Upper lobe of left lung (tissue), 6 donors: Measurements from ENCODE around the gene R3HDM2. TPM values are rescaled to one million over a fixed set of nuclear protein-coding genes. Genes with fewer than 3 reads are reported as not detected.

Experiments used
- ATAC-seq, 2 donors: fragments of 200-7000 bp; cut with Tn5 transposase; one replicate each; pipeline ENCODE4 v1.9.1; 2022; ENCODE audit warnings: mild to moderate bottlenecking in 2 of 2, moderate library complexity in 2 of 2; ENCODE audit not compliant: low FRiP score in 2 of 2
- DNase-seq, 2 donors: peaks; one replicate each; pipeline ENCODE4 v3.0.0-alpha.2; 2019 to 2020
- H3K27ac ChIP-seq, 4 donors: fragments of 200-600 bp; sonication (generic); one replicate each; pipeline ENCODE4 v1.5.1; 2016 to 2019
- H3K27me3 ChIP-seq, 4 donors: fragments of 200-600 bp; sonication (generic); one replicate each; pipeline ENCODE4 v1.5.1; 2017 to 2019
- H3K36me3 ChIP-seq, 4 donors: fragments of 200-600 bp; sonication (generic); one replicate each; pipeline ENCODE4 v1.5.1; 2016 to 2019
- H3K4me1 ChIP-seq, 4 donors: fragments of 200-600 bp; sonication (generic); one replicate each; pipeline ENCODE4 v1.5.1; 2018 to 2019
- H3K4me3 ChIP-seq, 4 donors: fragments of 200-600 bp; sonication (generic); one replicate each; pipeline ENCODE4 v1.5.1; 2017 to 2019; ENCODE audit warnings: mild to moderate bottlenecking in 2 of 4, moderate library complexity in 1 of 4
- H3K9me3 ChIP-seq, 4 donors: fragments of 200-600 bp; sonication (generic); one replicate each; pipeline ENCODE4 v1.5.1; 2018 to 2019
- CTCF ChIP-seq, 6 experiments: fragments of 450-650 bp in 4 of 6; fragments of 200-600 bp in 2 of 6; sonication (generic) in 2 of 6; IDR thresholded peaks; one replicate each; pipeline ENCODE4 v1.5.1; 2016 to 2019; ENCODE audit warnings: antibody characterized with exemption in 6 of 6
- EP300 ChIP-seq, 4 donors: sonication (generic); formaldehyde crosslinking; IDR thresholded peaks; one replicate each; pipeline ENCODE4 v1.5.1; 2017; ENCODE audit warnings: antibody characterized with exemption in 4 of 4, control low read depth in 2 of 4
- POLR2A ChIP-seq, 4 donors: fragments of 450-650 bp; IDR thresholded peaks; one replicate each; pipeline ENCODE4 v1.5.1; 2016 to 2017; ENCODE audit warnings: antibody characterized with exemption in 4 of 4, mild to moderate bottlenecking in 2 of 4
- POLR2AphosphoS5 ChIP-seq, 2 donors: sonication (generic); formaldehyde crosslinking; IDR thresholded peaks; one replicate each; pipeline ENCODE4 v1.5.1; 2017; ENCODE audit warnings: antibody characterized with exemption in 2 of 2
- WGBS, 2 donors: methylation state at CpG; one replicate each; pipeline ENCODE4 v1.1.5; 2017 to 2018; 5-methylcytosine and 5-hydroxymethylcytosine counted together
- total RNA-seq, 6 donors: library from RNA; depleted of rRNA in 4 of 6; stranded (reverse); fragments of >200 nt in 4 of 6; gene quantifications; one replicate each; pipeline versions ENCODE4 v1.1.0 to v1.2.1, GENCODE V29; 2016 to 2021
- donor health status: DM: no; HTN: no; CAD: no; lungs with moderate emphysema.
- donor health status: DM: no; HTN: yes; CAD: no; lungs with severe emphysema.

Gene R3HDM2
- total RNA-seq, 6 donors from 2014 or later = 39.2 to 94.3 (median 59.2) TPM

DNA sequence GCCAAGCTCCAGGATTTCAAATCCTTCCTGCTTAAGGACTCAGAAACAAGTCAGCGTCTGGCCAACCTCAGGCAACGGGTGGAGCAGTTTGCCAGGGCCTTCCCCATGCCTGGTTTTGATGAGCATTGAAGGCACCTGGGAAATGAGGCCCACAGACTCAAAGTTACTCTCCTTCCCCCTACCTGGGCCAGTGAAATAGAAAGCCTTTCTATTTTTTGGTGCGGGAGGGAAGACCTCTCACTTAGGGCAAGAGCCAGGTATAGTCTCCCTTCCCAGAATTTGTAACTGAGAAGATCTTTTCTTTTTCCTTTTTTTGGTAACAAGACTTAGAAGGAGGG lies 196.6 kb downstream of the R3HDM2 start:
- 79 to 80% methylated on average over 3 of the region's 3 CpGs for WGBS, 2 donors
- ATAC-seq (no peak), DNase-seq (no peak)
- peaks cover 0 to 40% (median 36%) of the 10 kb centered on the region in 4 donors for H3K36me3 ChIP-seq
- peaks cover 0 to 16% (median 14%) of the 10 kb centered on the region in 4 donors for H3K27me3 ChIP-seq
- H3K4me1 ChIP-seq = peaks cover 27 to 43% (median 35%) of the 10 kb centered on the region in 4 donors
- H3K4me3 ChIP-seq = no peak overlapping the region
- TF ChIP-seq POLR2AphosphoS5 (IDR thresholded peaks at IDR 0.05) (no peak), POLR2A (IDR thresholded peaks at IDR 0.05) (no peak), EP300 (IDR thresholded peaks at IDR 0.05) (no peak), CTCF (IDR thresholded peaks at IDR 0.05) (no peak)
- H3K27ac ChIP-seq = peak overlapping the region in 1 of 4 donors; percentile 55
- no peaks in the 10 kb centered on the region for H3K9me3 ChIP-seq

- Histone ChIP-seq H3K27me3 (peaks cover 0 to 15% (median 11%) of the 10 kb centered on the region in 4 donors), H3K4me3 (no peak overlapping the region), H3K4me1 (peaks cover 26 to 43% (median 35%) of the 10 kb centered on the region in 4 donors), H3K27ac (peak overlapping the region in 1 of 4 donors; percentile 55), H3K36me3 (peaks cover 0 to 40% (median 36%) of the 10 kb centered on the region in 4 donors), H3K9me3 (no peaks in the 10 kb centered on the region)
- DNase-seq (no peak), ATAC-seq (no peak)
- no peak for TF ChIP-seq POLR2A (IDR thresholded peaks at IDR 0.05)
- no peak for TF ChIP-seq EP300 (IDR thresholded peaks at IDR 0.05)
- TF ChIP-seq POLR2AphosphoS5 (IDR thresholded peaks at IDR 0.05) = no peak
- TF ChIP-seq CTCF (IDR thresholded peaks at IDR 0.05) = no peak
- 87 to 94% methylated on average over 9 to 15 of the region's 15 CpGs for WGBS, 2 donors
Measured at GRCh38 chr12:57233357-57234232, 197.2 kb downstream of the R3HDM2 start.

DNA sequence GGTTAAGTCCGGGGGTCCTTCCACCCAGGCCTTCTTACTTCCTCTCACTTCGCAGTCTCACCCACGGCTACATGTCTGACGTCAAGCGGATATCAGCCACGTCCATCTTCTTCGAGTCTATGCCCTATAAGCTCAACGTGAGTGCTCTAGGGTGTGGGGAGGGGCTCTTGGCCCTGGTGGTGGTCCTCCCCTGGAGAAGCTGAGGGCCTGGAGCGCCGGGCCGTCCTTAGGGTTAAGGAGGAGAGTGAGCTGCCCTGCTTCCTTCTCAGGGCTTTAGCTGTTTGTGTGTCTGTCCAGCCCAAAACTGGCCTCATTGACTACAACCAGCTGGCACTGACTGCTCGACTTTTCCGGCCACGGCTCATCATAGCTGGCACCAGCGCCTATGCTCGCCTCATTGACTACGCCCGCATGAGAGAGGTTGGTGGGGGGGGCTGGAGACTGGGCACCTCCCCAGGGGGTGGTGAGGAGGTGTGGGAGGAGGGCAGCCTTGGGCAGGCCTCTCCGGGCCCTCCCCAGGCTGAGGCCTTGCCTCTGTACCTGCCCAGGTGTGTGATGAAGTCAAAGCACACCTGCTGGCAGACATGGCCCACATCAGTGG lies 198.6 kb downstream of the R3HDM2 start:
- peaks cover 0 to 9% (median 2%) of the 10 kb centered on the region in 4 donors for H3K27me3 ChIP-seq
- no peak overlapping the region for H3K27ac ChIP-seq
- H3K4me1 ChIP-seq = peaks cover 15 to 32% (median 26%) of the 10 kb centered on the region in 4 donors
- TF ChIP-seq POLR2AphosphoS5 (IDR thresholded peaks at IDR 0.05) (no peak), CTCF (IDR thresholded peaks at IDR 0.05) (no peak), EP300 (IDR thresholded peaks at IDR 0.05) (no peak), POLR2A (IDR thresholded peaks at IDR 0.05) (no peak)
- no peak for ATAC-seq
- 95 to 96% methylated on average over 17 to 19 of the region's 19 CpGs for WGBS, 2 donors
- H3K36me3 ChIP-seq = peaks cover 0 to 40% (median 36%) of the 10 kb centered on the region in 4 donors
- H3K4me3 ChIP-seq = no peak overlapping the region
- H3K9me3 ChIP-seq = no peaks in the 10 kb centered on the region
- no peak for DNase-seq

DNA sequence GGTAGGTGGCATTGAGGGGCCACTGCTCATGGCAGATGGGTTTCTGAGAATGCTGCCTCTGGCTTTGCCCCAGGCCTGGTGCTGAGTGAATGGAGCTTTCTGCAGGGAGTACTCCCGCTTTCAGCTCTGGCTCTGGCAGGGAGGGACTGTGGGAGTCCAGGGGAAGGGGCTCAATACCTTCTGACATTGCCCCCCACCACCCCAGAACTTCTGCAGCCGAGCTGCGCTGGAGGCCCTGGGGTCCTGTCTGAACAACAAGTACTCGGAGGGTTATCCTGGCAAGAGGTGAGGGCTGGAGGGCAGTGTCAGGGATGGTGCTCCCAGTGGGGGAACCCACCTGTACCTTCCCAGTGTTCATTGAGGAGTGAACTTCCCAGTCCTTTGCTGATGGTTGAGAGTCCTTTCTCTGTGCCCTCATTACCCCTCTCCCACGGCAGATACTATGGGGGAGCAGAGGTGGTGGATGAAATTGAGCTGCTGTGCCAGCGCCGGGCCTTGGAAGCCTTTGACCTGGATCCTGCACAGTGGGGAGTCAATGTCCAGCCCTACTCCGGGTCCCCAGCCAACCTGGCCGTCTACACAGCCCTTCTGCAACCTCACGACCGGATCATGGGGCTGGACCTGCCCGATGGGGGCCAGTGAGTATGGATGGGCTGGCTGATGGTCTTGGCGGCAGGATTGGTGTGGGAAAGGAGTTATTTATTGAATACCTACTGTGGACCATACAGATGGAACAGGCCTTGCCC lies 199.4 kb downstream of the R3HDM2 start:
- no peak for TF ChIP-seq CTCF (IDR thresholded peaks at IDR 0.05)
- peaks cover 0 to 40% (median 36%) of the 10 kb centered on the region in 4 donors for H3K36me3 ChIP-seq
- ATAC-seq (no peak), DNase-seq (no peak)
- 96 to 100% methylated on average over 2 to 13 of the region's 13 CpGs for WGBS, 2 donors
- H3K4me1 ChIP-seq = peaks cover 21 to 40% (median 34%) of the 10 kb centered on the region in 4 donors
- H3K4me3 ChIP-seq = no peak overlapping the region
- peaks cover 0 to 11% (median 8%) of the 10 kb centered on the region in 4 donors for H3K27me3 ChIP-seq
- H3K9me3 ChIP-seq = no peaks in the 10 kb centered on the region
- peak overlapping the region in 1 of 4 donors; percentile 4 for H3K27ac ChIP-seq
